HG03439 (cell line): Measurements from ENCODE around the gene HMGCLL1.

Experiments used
- ATAC-seq: cut with Tn5 transposase; IDR thresholded peaks from one replicate; pipeline ENCODE4 v1.9.1; 2021; ENCODE audit warnings: mild to moderate bottlenecking, moderate library complexity; ENCODE audit not compliant: unreplicated experiment

Gene HMGCLL1

GRCh38 chr6:55578537-55579363 lies at the start of gene HMGCLL1:
Gene HMGCLL1, minus strand, starts transcription at chr6:55579192. Its CDS starts 137 bp downstream, at chr6:55579055.
- no peak for ATAC-seq

- ATAC-seq, result no peak
Observed at GRCh38 chr6:55621993-55622392, 43.0 kb upstream of the HMGCLL1 start.

GRCh38 chr6:55621244-55621643 lies 42.3 kb upstream of the HMGCLL1 start:
- ATAC-seq, result no peak

GRCh38 chr6:55617272-55617671 lies 38.3 kb upstream of the HMGCLL1 start:
- ATAC-seq, result peak; percentile 84

GRCh38 chr6:55604021-55604420 lies 25.0 kb upstream of the HMGCLL1 start:
- ATAC-seq, result no peak

GRCh38 chr6:55601120-55601519 lies 22.1 kb upstream of the HMGCLL1 start:
- ATAC-seq, result no peak

GRCh38 chr6:55594442-55594841 lies 15.4 kb upstream of the HMGCLL1 start:
- ATAC-seq, result no peak

GRCh38 chr6:55584654-55585354 lies 5.8 kb upstream of the HMGCLL1 start:
- no peak for ATAC-seq

GRCh38 chr6:55576811-55577210 lies 2.2 kb downstream of the HMGCLL1 start:
- no peak for ATAC-seq

- ATAC-seq, result no peak
Observed at GRCh38 chr6:55574556-55574955, 4.4 kb downstream of the HMGCLL1 start.

- no peak for ATAC-seq
Observed at GRCh38 chr6:55569638-55570037, 9.4 kb downstream of the HMGCLL1 start.

GRCh38 chr6:55568808-55569439 lies 10.1 kb downstream of the HMGCLL1 start:
- ATAC-seq, result no peak

- no peak for ATAC-seq
Observed at GRCh38 chr6:55567558-55567957, 11.4 kb downstream of the HMGCLL1 start.

- no peak for ATAC-seq
Observed at GRCh38 chr6:55566036-55566710, 12.8 kb downstream of the HMGCLL1 start.

GRCh38 chr6:55562318-55562717 lies 16.7 kb downstream of the HMGCLL1 start:
- ATAC-seq, result no peak

- ATAC-seq, result no peak
Observed at GRCh38 chr6:55560290-55560885, 18.6 kb downstream of the HMGCLL1 start.

GRCh38 chr6:55557146-55557545 lies 21.8 kb downstream of the HMGCLL1 start:
- no peak for ATAC-seq

GRCh38 chr6:55545791-55546190 lies 33.2 kb downstream of the HMGCLL1 start:
- ATAC-seq, result no peak

GRCh38 chr6:55543633-55544309 lies 35.2 kb downstream of the HMGCLL1 start:
- ATAC-seq, result no peak

GRCh38 chr6:55541024-55541423 lies 38.0 kb downstream of the HMGCLL1 start:
- ATAC-seq, result no peak
